ENCODE results near the gene PFN2. TPM values are rescaled to one million over a fixed set of nuclear protein-coding genes. Genes with fewer than 3 reads are reported as not detected.

Gene PFN2
- total RNA-seq, 1 donor from 2014 or later = 429 TPM

DNA sequence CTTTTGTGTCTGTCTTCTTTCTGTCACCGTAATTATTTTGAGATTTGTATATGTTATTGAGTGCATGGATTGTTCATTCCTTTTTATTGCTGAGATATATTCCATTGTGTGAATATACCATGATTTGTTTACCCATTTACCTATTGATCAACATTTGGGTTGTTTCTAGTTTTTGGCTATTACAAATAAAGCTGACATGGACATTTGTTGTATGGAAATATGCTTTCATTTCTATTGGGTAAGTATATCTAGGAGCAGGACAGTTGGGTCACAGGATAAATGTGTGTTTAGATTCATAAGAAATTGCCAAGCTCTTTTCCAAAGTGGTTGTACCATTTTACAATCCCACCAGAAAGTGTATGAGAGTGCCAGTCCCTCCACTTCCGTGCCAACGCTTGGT lies 51.2 kb downstream of the PFN2 start:
- H3K36me3 Mint-ChIP-seq (ENCODE audit: unreplicated experiment) = peaks cover 35% of the 10 kb centered on the region
- TF ChIP-seq CTCF (IDR thresholded peaks at IDR 0.05) = no peak
- H3K9me3 Mint-ChIP-seq (ENCODE audit: unreplicated experiment) = no peaks in the 10 kb centered on the region
- no peak overlapping the region for H3K27ac Mint-ChIP-seq (ENCODE audit: unreplicated experiment)
- H3K27me3 Mint-ChIP-seq (ENCODE audit: unreplicated experiment) = no peaks in the 10 kb centered on the region
- no peak for DNase-seq (ENCODE audit: extremely low spot score, unreplicated experiment)
- no peaks in the 10 kb centered on the region for H3K4me1 Mint-ChIP-seq (ENCODE audit: unreplicated experiment)
- H3K4me3 Mint-ChIP-seq (ENCODE audit: unreplicated experiment) = no peak overlapping the region

DNA sequence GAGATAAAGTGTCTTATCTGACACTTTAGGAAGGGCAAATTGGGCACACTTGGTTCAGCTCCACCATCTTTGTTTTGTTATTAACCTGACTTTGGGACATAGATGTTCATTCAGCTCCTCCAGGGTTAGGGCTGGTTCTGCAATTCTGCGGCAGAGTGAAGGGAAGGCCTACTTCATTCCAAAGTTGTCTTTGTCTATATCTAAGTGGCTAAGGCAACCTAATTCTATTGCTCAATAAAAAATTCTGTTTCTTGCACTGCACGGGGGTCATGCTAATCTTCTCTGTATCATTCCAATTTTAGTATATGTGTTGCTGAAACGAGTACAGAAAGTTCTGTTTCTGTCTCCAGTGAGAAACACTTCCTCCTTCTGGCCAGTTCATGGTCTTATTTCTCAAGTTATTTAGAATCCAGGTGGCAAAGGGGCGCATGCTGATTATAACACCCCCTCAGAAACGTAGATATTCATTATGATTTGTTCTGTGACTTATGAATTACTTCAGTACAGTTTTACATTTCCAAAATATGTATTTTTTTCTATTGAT lies 53.5 kb downstream of the PFN2 start:
- DNase-seq (ENCODE audit: extremely low spot score, unreplicated experiment) = no peak
- H3K27ac Mint-ChIP-seq (ENCODE audit: unreplicated experiment) = no peak overlapping the region
- no peaks in the 10 kb centered on the region for H3K9me3 Mint-ChIP-seq (ENCODE audit: unreplicated experiment)
- H3K36me3 Mint-ChIP-seq (ENCODE audit: unreplicated experiment) = peaks cover 44% of the 10 kb centered on the region
- TF ChIP-seq CTCF (IDR thresholded peaks at IDR 0.05) = no peak
- no peaks in the 10 kb centered on the region for H3K4me1 Mint-ChIP-seq (ENCODE audit: unreplicated experiment)
- H3K27me3 Mint-ChIP-seq (ENCODE audit: unreplicated experiment) = no peaks in the 10 kb centered on the region
- H3K4me3 Mint-ChIP-seq (ENCODE audit: unreplicated experiment) = no peak overlapping the region

Other genes with a start within 250 kb of the PFN2 start
- 49.7 and 53.5 TPM in 2 replicates for gene COMMD2, start 218.4 kb downstream of the PFN2 start, total RNA-seq
- not detected in 2 replicates for gene ANKUB1, start 178.3 kb downstream of the PFN2 start, total RNA-seq
- gene RNF13, start 157.7 kb downstream of the PFN2 start, total RNA-seq = 45.1 and 61.4 TPM in 2 replicates

All from osteocyte (in vitro differentiated cells).